ENCODE results near the gene MIS18A.

GRCh38 chr21:32312976-32313375 lies 34.1 kb upstream of the MIS18A start:
- no peak for TF ChIP-seq CTCF (conservative IDR thresholded peaks at IDR 0.05; ENCODE audit: low read length)
- TF ChIP-seq EZH2phosphoT487 (IDR thresholded peaks at IDR 0.05; ENCODE audit: borderline replicate concordance) = no peak
